GM21528 (cell line): Measurements from ENCODE around the gene CTNNBL1.
"Not testable (repeated sequence)": the region's sequence is repeated elsewhere in the genome, so short reads cannot be mapped to it uniquely, and the experiment has no call there.

Source experiments
- ATAC-seq: cut with Tn5 transposase; IDR thresholded peaks from one replicate; pipeline ENCODE4 v1.9.1; 2021; ENCODE audit warnings: mild to moderate bottlenecking, moderate library complexity; ENCODE audit not compliant: unreplicated experiment, low FRiP score

CTNNBL1 gene

GRCh38 chr20:37704955-37705354, 11.1 kb downstream of the CTNNBL1 start:
- ATAC-seq: no peak

GRCh38 chr20:37706298-37706697, 12.5 kb downstream of the CTNNBL1 start:
- no peak for ATAC-seq

- no peak for ATAC-seq
These were observed 17.2 kb downstream of the CTNNBL1 start for GRCh38 chr20:37711001-37711400.

- ATAC-seq: no peak
These were observed 18.4 kb downstream of the CTNNBL1 start for GRCh38 chr20:37711994-37712964.

GRCh38 chr20:37713396-37713795, 19.6 kb downstream of the CTNNBL1 start:
- ATAC-seq: no peak

GRCh38 chr20:37714978-37715672, 21.3 kb downstream of the CTNNBL1 start:
- no peak for ATAC-seq

- no peak for ATAC-seq
These were observed 27.9 kb downstream of the CTNNBL1 start for GRCh38 chr20:37721751-37722150.

- ATAC-seq: not testable (repeated sequence)
These were observed 28.5 kb downstream of the CTNNBL1 start for GRCh38 chr20:37722312-37722711.

- no peak for ATAC-seq
These were observed 29.8 kb downstream of the CTNNBL1 start for GRCh38 chr20:37723668-37724067.

GRCh38 chr20:37725165-37725564, 31.3 kb downstream of the CTNNBL1 start:
- ATAC-seq: no peak

GRCh38 chr20:37725855-37726254, 32.0 kb downstream of the CTNNBL1 start:
- ATAC-seq: no peak

GRCh38 chr20:37726321-37726720, 32.5 kb downstream of the CTNNBL1 start:
- ATAC-seq: no peak

GRCh38 chr20:37726971-37727956, 33.4 kb downstream of the CTNNBL1 start:
- ATAC-seq: no peak

- ATAC-seq: no peak
These were observed 34.3 kb downstream of the CTNNBL1 start for GRCh38 chr20:37727957-37728634.

GRCh38 chr20:37728635-37728983, 34.8 kb downstream of the CTNNBL1 start:
- ATAC-seq: no peak

- no peak for ATAC-seq
These were observed 35.6 kb downstream of the CTNNBL1 start for GRCh38 chr20:37729452-37729851.

- no peak for ATAC-seq
These were observed 36.1 kb downstream of the CTNNBL1 start for GRCh38 chr20:37729909-37730308.

GRCh38 chr20:37733416-37733815, 39.6 kb downstream of the CTNNBL1 start:
- ATAC-seq: no peak

GRCh38 chr20:37734228-37734985, 40.6 kb downstream of the CTNNBL1 start:
- ATAC-seq: no peak
